ENCODE results near the gene CFAP53.

Gene CFAP53

DNA sequence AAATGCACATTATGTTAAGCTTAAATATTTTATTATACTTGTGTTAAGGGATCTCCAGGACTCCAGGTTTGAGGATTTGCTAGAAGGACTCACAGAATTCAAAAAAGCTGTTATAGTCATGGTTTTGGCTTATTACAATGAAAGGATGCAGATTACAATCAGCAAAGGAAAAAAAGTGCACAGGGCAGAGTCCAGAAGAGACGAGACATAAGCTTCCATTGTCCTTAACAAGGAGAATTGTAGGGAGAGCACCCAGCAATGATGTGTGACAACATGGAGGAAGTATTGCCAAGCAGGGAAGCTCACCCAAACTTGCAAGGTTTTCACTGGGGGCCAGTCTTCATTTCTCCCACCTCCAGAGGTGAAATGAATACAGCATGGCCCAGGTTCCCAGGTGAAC is 58.6 kb downstream of the CFAP53 start:
- H3K9me3 Mint-ChIP-seq = no peaks in the 10 kb centered on the region
- no peak overlapping the region for H3K27ac Mint-ChIP-seq
- no peaks in the 10 kb centered on the region for H3K36me3 Mint-ChIP-seq
- no peak overlapping the region for H3K4me3 Mint-ChIP-seq
- peaks cover 26% of the 10 kb centered on the region for H3K27me3 Mint-ChIP-seq
- no peak for DNase-seq (ENCODE audit: low spot score in 2 of 2)
- ATAC-seq (ENCODE audit: low read depth) = no peak
- peaks cover 3% of the 10 kb centered on the region for H3K4me1 Mint-ChIP-seq

DNA sequence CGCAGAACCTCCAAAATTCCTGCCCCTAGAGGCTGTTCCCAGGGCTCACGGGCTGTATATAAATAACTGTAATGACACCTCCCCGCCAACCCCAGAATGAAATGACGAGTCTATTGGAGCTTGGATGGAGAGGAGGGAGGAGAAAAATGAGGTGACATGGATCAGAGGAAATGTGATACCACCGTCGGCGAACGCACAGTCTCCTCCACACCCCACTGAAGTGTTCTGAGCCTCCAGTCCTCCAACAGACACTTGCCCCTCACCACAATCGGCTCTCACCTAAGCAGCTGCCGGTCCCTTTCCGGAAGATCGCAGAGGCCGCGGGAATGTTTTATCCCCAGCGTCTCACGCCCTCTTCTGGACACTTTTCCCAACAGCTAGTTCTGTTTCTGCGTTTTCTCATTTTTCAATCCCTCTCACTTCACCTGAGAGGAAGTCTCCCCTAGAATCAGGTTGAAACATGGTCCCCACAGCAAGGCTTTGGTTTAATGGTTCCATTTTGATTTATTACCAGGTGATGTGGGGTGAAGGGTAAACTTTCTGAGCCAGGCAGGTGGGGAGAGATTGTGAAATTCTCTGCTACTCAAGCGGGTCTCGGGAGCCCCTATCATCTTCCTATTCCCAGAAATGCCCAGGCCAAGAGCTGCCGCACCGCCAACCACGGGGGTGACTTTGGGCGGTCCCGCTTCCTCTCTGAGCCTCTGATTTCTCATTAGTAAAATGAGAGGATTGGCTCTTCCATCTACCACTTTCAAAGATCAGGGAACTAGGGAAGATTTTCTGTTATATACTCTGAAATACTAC is 62.3 kb downstream of the CFAP53 start:
- peaks cover 7% of the 10 kb centered on the region for H3K9me3 Mint-ChIP-seq
- peaks cover 3% of the 10 kb centered on the region for H3K4me1 Mint-ChIP-seq
- H3K27me3 Mint-ChIP-seq = peaks cover 25% of the 10 kb centered on the region
- DNase-seq (ENCODE audit: low spot score in 2 of 2) = no peak
- no peak overlapping the region for H3K27ac Mint-ChIP-seq
- ATAC-seq (ENCODE audit: low read depth) = no peak
- H3K4me3 Mint-ChIP-seq = no peak overlapping the region
- H3K36me3 Mint-ChIP-seq = peaks cover 4% of the 10 kb centered on the region

DNA sequence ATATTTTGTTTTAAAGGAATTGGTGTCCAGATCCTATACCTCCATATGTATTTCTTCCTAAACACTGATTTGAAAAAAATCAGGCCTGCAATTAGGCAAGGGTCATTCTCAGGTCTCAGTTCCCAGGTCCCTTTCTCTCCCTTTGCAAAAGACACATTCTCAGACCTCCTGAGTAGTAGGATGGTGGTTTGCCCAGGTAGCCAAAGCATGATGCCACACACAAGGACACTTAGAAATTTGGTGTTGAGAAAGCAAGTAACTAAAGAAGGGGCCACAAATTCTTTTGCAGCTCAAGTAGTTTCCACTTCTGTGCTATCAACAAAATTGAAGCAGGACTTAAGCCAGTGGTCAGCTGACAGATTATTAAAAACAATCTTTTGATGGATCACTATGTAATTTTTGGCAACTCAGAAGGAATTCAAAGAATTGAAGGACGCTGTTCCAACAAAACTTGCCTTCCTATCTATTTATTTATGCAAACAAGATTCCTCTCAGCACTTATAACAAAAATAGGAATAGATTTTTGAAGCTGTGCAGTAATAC is 64.7 kb downstream of the CFAP53 start:
- peaks cover 3% of the 10 kb centered on the region for H3K4me1 Mint-ChIP-seq
- peaks cover 34% of the 10 kb centered on the region for H3K27me3 Mint-ChIP-seq
- ATAC-seq (ENCODE audit: low read depth) (no peak), DNase-seq (ENCODE audit: low spot score in 2 of 2) (no peak)
- H3K4me3 Mint-ChIP-seq = no peak overlapping the region
- H3K9me3 Mint-ChIP-seq = peaks cover 7% of the 10 kb centered on the region
- H3K27ac Mint-ChIP-seq = no peak overlapping the region
- peaks cover 4% of the 10 kb centered on the region for H3K36me3 Mint-ChIP-seq

DNA sequence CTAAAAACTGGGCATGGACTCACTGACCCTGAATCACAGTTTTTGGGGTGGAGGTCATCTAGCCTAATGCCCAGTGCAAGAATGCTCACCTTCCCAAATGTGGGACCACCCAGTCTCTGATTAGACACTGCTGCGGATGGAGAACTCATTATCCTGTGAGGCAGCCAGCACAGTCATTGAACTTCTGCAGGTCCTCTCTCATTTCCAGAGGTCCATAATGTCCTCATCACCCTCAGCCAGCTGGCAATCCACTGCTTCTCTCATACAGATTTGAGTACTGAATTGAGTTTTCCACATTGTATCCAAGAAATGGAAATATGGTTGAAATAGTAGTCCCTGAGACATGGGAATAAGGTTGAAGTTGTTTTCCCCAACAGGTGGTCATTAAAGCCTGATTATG is 66.4 kb downstream of the CFAP53 start:
- Mint-ChIP-seq H3K36me3 (peaks cover 4% of the 10 kb centered on the region), H3K27ac (no peak overlapping the region), H3K9me3 (peaks cover 7% of the 10 kb centered on the region), H3K27me3 (peaks cover 33% of the 10 kb centered on the region), H3K4me1 (peaks cover 7% of the 10 kb centered on the region), H3K4me3 (no peak overlapping the region)
- ATAC-seq (ENCODE audit: low read depth) = no peak
- no peak for DNase-seq (ENCODE audit: low spot score in 2 of 2)

DNA sequence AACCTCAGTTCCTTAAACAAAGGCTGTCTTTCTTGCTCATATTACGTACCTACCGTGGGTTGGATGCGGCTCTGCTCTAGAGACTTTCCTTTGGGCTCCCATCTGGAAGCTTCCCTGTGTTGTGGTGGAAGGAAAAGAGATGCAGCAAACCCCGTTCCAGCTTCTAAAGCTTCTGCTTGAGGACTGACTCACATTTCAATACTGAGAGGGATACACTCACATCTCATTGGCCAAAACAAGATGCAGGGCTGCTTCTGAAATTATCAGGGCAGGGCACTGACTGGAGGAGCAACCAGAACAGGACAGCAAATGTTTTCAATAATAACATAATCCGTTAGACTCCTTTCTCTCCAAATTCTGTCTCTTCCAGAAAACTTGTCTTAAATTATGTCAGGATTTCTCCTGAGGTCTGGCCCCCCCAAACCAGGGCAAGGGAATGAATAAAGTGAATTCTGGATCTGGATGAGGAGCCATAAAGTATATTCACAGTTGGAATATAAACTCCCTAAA is 66.9 kb downstream of the CFAP53 start:
- ATAC-seq (ENCODE audit: low read depth) (no peak), DNase-seq (ENCODE audit: low spot score in 2 of 2) (no peak)
- H3K27ac Mint-ChIP-seq = no peak overlapping the region
- peaks cover 30% of the 10 kb centered on the region for H3K27me3 Mint-ChIP-seq
- H3K36me3 Mint-ChIP-seq = peaks cover 4% of the 10 kb centered on the region
- H3K9me3 Mint-ChIP-seq = peaks cover 7% of the 10 kb centered on the region
- H3K4me3 Mint-ChIP-seq = no peak overlapping the region
- H3K4me1 Mint-ChIP-seq = peaks cover 6% of the 10 kb centered on the region

DNA sequence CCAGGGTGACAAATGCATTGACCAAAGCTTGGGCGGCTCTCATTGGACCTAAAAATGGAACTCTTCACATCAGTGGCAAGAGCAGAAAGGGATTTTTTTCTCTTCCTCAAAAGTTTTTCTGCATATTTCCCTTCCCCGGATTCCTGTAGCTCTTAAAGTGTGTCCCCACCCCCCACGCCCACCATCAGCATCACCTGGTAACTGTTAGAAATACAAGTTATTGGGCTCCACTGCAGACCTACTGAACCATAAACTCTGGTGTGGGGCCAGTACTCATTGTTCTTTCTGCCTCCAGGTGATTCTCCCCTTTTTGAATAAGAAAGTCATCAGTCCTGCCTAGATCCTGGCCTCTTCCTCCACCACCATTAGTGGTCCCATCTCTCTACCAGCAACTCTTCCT is 70.0 kb downstream of the CFAP53 start:
- Mint-ChIP-seq H3K9me3 (peaks cover 7% of the 10 kb centered on the region), H3K27ac (no peak overlapping the region), H3K36me3 (peaks cover 4% of the 10 kb centered on the region), H3K4me1 (peaks cover 11% of the 10 kb centered on the region), H3K4me3 (peak overlapping the region; percentile 6), H3K27me3 (peaks cover 31% of the 10 kb centered on the region)
- no peak for ATAC-seq (ENCODE audit: low read depth)
- no peak for DNase-seq (ENCODE audit: low spot score in 2 of 2)

DNA sequence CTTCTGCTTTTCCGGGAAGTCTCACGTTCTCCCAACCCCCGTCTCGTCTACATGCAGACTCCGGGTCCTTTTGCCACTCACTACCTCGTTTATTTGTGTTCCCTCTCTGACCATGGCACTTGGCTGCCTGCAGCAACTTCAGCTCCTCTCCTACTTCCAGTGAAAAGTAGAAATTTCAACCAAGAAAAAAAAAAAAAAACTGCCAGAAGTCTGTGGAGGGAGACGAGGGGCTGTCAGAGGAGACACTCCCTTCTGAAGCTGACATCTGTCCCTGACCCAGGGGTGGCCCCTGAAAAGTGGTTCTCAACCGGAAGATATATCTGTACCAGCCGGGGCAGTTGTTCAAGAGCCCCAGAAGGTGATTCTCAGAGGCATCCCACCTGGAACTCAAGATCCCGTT is 70.6 kb downstream of the CFAP53 start:
- Mint-ChIP-seq H3K27ac (peak overlapping the region; percentile 17), H3K36me3 (peaks cover 4% of the 10 kb centered on the region), H3K4me1 (peaks cover 11% of the 10 kb centered on the region), H3K27me3 (peaks cover 31% of the 10 kb centered on the region), H3K4me3 (peak overlapping the region; percentile 82), H3K9me3 (peaks cover 4% of the 10 kb centered on the region)
- ATAC-seq (ENCODE audit: low read depth) (no peak), DNase-seq (ENCODE audit: low spot score in 2 of 2) (no peak)

DNA sequence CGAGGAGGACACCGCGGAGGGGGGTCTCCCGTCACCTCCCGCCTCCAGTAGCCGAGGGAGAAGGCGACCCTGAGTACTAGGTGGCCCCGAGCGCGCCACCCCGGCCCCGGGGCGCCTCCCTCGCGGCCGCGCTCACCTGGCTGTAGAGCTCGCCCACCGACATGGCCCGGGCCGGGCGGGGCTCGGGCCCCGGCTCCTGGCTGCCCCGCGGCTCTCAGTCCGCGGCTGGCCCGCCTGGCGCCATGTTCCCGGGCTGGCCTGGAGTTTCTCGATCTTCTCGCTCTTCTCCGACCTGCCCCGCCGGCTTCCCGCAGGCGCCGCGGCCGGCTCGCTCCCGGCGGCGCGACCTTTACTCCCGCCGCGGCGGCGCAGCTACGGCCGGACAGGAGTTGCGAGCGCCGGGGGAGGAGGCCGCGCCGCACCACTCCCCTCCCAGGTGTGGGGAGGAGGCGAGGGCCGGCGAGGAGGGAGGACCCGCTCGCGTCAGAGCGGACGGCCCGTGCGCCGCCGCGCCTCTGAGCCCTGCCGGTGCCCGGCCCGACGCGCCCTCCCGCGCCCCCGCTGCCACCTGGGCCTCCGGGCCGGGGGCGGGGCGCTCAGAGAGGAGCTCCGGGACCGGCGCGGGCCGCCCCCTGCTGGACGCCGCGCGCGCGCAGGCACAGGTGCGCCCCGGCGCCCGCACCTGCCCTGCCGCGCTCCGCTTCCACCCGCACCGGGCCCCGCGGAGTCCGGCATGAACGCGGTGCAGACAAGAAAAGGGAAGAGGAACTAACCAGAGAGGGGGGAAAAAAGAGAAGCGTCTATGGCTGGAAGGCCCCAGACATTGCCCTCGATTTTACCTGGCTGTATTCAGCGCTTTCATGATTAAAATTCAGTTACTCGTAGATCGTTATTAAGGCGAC is 71.4 kb downstream of the CFAP53 start, which contains the start of gene MYO5B:
Gene MYO5B (minus strand): TSS at position 517 of the 902 bp plus-strand sequence. CDS start 354 bp downstream, at position 163.
- H3K36me3 Mint-ChIP-seq = no peaks in the 10 kb centered on the region
- H3K27me3 Mint-ChIP-seq = peaks cover 25% of the 10 kb centered on the region
- peak; percentile 60 to 68 for DNase-seq (ENCODE audit: low spot score in 2 of 2)
- H3K4me1 Mint-ChIP-seq = peaks cover 11% of the 10 kb centered on the region
- peak within 1 kb of the TSS; percentile 17 for H3K27ac Mint-ChIP-seq
- peak; percentile 91 for ATAC-seq (ENCODE audit: low read depth)
- H3K4me3 Mint-ChIP-seq = peak within 1 kb of the TSS; percentile 82
- H3K9me3 Mint-ChIP-seq = no peaks in the 10 kb centered on the region

DNA sequence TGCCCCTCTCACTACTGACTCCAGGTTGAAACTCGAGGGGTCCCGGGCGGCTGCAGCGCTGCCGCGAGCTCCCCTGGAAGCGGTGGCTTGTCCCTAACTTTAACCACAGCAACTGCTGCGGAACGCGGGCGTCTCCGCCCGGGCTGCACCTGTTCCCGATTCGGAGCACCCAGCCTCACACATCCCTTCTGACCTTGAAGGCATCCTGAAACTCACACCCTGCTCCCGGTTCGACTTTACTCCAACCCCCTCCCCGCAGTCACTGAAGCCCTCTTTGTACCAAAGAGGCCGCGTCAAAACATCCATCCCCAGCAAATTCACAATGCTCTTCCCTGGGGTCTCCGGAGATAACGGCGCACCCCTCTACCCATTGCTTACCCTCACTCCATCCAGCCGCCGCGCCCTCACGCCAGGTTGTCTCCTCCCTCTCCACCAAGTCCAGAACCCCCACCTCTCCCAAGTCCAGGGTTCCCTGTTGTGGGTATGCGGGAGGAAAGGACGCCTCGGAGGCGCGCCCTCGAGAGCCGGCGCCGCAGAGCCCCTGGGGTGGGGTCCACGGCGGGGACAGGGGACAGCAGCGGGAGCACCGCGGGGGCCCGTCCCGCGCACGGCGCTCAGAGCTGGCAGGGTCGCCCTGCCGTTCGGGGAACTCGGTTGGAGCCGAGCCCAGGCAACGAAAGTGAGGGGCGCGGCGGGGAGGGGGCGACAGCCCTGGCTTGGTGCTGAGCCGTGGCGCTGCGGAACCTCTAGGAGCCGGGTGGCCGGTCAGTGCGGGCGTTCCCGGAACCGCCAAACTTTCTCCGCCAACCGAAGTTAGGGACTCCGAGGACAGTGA is 72.3 kb downstream of the CFAP53 start:
- H3K27ac Mint-ChIP-seq = no peak overlapping the region
- no peaks in the 10 kb centered on the region for H3K9me3 Mint-ChIP-seq
- H3K4me3 Mint-ChIP-seq = peak overlapping the region; percentile 72
- H3K27me3 Mint-ChIP-seq = peaks cover 23% of the 10 kb centered on the region
- no peaks in the 10 kb centered on the region for H3K36me3 Mint-ChIP-seq
- H3K4me1 Mint-ChIP-seq = peaks cover 17% of the 10 kb centered on the region
- peak in 1 of 2 donors; percentile 34 for DNase-seq (ENCODE audit: low spot score in 2 of 2)
- no peak for ATAC-seq (ENCODE audit: low read depth)

DNA sequence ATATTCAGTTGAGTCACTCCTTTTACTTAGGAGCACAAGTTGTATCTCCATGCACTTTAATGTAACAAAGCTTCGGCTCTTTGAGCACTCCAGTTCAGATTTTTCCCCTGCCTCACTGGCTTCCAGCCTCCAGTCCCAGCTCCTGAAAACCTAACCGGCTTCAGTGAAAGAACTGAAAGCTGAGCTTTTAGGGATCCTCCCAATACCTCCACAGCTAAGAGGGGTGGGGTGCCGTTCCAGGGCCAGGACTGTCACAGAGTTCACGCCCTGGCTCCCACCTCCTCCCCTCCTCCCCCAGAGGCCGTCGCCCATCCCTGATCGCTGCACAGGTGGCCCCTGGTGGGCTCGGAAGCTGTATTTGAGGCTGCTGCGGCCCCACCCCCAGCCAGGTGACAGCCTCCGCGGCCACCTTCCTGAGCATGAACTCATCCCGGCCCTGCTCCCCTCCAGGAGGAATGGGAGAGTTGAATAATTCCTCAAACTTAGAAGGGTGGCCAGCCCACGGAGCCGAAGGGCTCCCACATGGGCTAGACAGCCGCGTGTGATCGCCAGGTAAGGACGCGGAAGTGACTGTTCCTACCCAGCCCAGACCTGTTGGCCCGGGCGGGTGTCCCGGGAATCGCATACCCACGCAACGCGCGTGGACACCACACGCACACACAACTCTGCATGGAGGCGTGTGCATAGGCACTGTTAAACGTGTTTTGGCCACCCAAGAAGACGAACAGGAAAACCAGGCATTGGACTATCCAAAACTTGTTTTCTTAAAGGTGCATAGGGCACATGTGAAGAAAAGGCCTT is 73.1 kb downstream of the CFAP53 start:
- Mint-ChIP-seq H3K4me1 (peaks cover 17% of the 10 kb centered on the region), H3K4me3 (peak overlapping the region; percentile 72), H3K27me3 (peaks cover 21% of the 10 kb centered on the region), H3K36me3 (no peaks in the 10 kb centered on the region), H3K27ac (no peak overlapping the region), H3K9me3 (no peaks in the 10 kb centered on the region)
- ATAC-seq (ENCODE audit: low read depth) = no peak
- DNase-seq (ENCODE audit: low spot score in 2 of 2) = no peak

DNA sequence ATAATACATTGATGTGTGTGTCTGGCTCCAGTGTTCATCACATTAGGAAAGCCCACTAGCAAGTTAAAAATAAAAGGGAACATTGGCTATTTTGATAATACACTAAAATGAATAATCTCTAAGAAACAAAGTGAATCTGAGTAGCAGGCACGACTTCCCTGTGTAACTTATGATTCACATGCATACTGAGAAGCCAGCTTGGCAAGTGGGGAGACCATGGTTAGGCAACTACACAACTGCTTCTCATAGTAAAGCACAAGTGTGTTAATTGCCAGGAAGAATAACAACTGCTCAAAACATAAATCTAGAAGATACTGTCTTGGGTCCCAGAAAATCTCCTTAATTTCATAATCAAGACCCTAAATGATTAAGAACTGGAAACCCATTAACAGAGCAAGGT is 75.4 kb downstream of the CFAP53 start:
- peaks cover 10% of the 10 kb centered on the region for H3K27me3 Mint-ChIP-seq
- no peak for ATAC-seq (ENCODE audit: low read depth)
- no peak overlapping the region for H3K4me3 Mint-ChIP-seq
- no peak overlapping the region for H3K27ac Mint-ChIP-seq
- H3K4me1 Mint-ChIP-seq = peaks cover 17% of the 10 kb centered on the region
- no peaks in the 10 kb centered on the region for H3K36me3 Mint-ChIP-seq
- DNase-seq (ENCODE audit: low spot score in 2 of 2) = no peak
- no peaks in the 10 kb centered on the region for H3K9me3 Mint-ChIP-seq

DNA sequence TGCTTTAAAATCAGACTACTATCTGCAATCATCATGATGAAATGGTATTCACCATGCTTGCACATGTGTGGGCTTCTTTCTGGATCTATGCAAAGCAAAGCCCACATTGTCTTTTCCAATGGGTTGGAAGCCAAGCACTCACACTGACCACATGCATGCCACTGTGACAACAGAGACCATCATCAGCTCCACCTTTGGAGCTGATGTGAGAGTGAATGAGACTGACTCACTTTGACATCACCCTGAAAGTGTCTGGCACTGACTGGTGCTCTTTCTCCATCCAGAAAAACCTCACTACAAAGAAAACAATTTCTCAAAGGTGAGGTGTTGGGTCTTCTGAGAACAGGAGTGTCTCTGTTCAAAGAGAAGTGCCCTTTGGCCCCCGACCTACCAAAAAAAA is 76.1 kb downstream of the CFAP53 start:
- Mint-ChIP-seq H3K27me3 (peaks cover 8% of the 10 kb centered on the region), H3K9me3 (no peaks in the 10 kb centered on the region), H3K27ac (no peak overlapping the region), H3K36me3 (no peaks in the 10 kb centered on the region), H3K4me1 (peaks cover 14% of the 10 kb centered on the region), H3K4me3 (no peak overlapping the region)
- DNase-seq (ENCODE audit: low spot score in 2 of 2) (no peak), ATAC-seq (ENCODE audit: low read depth) (no peak)

DNA sequence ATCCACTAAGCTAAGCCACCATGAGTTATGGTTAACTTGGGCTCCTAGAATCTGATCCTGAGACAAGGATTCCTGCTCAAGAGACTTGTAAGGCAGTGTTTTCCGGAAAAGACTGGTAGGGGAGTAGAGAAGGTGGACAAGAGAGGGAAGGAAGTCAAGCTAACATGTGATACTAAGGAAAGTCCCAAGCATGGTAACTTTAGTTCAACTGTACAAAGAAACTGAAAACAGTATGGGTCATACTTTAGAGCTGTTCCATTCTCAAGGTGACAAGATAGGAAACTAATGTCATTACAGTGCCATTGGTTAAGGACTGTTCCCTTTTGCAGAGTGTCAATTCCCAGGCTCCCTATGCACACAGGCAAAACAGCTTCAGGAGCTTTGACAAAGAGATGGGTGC is 77.1 kb downstream of the CFAP53 start:
- DNase-seq (ENCODE audit: low spot score in 2 of 2) = no peak
- Mint-ChIP-seq H3K4me1 (peaks cover 14% of the 10 kb centered on the region), H3K27ac (no peak overlapping the region), H3K4me3 (no peak overlapping the region), H3K36me3 (no peaks in the 10 kb centered on the region), H3K27me3 (peaks cover 9% of the 10 kb centered on the region), H3K9me3 (no peaks in the 10 kb centered on the region)
- peak; percentile 27 for ATAC-seq (ENCODE audit: low read depth)

All from memory B cell (primary cell).